ENCODE data around the gene ROPN1L. TPM values are rescaled to one million over a fixed set of nuclear protein-coding genes. Genes with fewer than 3 reads are reported as not detected.

The ROPN1L gene
- total RNA-seq, 4 donors from 2014 or later: 6.3 TPM; not detected in 3

DNA sequence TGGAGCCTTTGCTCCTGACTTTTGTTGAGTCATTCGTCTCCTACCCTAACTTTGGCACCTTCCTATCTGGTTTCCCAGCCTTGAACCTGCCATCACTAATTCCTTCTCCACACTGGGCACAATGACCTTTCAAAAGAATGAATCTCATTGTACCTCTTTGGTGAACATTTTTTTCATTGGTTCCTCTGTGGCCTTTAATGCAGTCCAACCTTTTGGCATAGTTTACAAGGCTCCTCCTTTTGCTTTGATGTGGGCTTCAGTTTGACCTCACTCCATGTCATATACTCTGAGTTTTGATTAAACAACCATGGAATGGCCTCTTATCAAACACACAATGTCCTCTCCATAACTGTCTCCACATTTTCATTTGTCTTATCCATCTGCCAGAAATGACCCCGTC, 14.5 kb upstream of the ROPN1L start:
- no peaks in the 10 kb centered on the region for H3K4me1 ChIP-seq
- H3K36me3 ChIP-seq: no peaks in the 10 kb centered on the region
- no peak overlapping the region for H3K27ac ChIP-seq
- H3K9me3 ChIP-seq: no peaks in the 10 kb centered on the region
- TF ChIP-seq CTCF (IDR thresholded peaks at IDR 0.05) (no peak), POLR2A (IDR thresholded peaks at IDR 0.05) (no peak)
- no peaks in the 10 kb centered on the region for H3K27me3 ChIP-seq
- no peak for DNase-seq
- no peak overlapping the region for H3K4me3 ChIP-seq
- intact Hi-C loops (cut with DNase I; ENCODE audit: low total_unique reads): no loop called here

DNA sequence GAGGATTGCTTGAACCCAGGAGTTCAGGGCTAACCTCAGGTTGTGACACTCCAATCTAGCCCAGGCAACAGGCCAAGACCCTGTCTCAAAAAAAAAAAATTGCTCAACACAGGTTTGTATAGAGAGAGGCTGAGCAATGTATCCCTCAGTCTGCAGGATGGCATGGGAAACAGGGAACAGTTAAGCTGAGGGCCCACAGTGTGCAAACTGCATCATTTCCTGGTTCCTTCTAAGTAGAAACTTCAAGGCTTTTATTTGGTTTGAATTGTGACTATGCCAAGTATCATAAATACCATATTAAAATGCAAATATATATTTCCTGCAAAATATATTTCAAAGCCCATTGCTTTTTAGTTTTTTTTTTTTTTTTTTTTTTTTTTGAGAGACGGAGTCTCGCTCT, 13.7 kb upstream of the ROPN1L start:
- DNase-seq: no peak
- TF ChIP-seq POLR2A (IDR thresholded peaks at IDR 0.05): no peak
- TF ChIP-seq CTCF (IDR thresholded peaks at IDR 0.05): no peak
- no peaks in the 10 kb centered on the region for H3K9me3 ChIP-seq
- H3K27me3 ChIP-seq: no peaks in the 10 kb centered on the region
- H3K27ac ChIP-seq: no peak overlapping the region
- intact Hi-C loops (cut with DNase I; ENCODE audit: low total_unique reads): no loop called here
- H3K4me3 ChIP-seq: no peak overlapping the region
- no peaks in the 10 kb centered on the region for H3K4me1 ChIP-seq
- H3K36me3 ChIP-seq: no peaks in the 10 kb centered on the region

DNA sequence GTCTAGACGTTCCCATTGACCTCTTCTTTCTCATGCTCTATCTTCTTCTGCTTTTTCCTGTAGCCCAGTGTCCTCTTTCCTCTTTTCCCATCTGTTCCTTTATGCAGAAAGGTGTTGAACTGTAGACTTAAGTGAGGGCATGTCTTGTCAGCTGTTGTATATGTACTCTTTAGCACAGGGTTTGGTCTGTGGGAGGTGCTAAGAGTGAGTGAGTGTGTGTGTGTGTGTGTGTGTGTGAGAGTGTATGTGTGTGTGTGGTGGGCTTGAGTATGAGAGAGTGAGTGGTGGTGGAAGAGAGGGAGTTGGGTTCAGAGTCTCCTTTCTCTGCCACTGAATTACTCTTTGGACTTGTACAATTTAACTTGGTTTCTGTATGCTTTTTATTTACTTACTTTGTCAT, 10.3 kb upstream of the ROPN1L start:
- H3K27ac ChIP-seq: no peak overlapping the region
- no peaks in the 10 kb centered on the region for H3K4me1 ChIP-seq
- intact Hi-C loops (cut with DNase I; ENCODE audit: low total_unique reads): no loop called here
- TF ChIP-seq POLR2A (IDR thresholded peaks at IDR 0.05) (no peak), CTCF (IDR thresholded peaks at IDR 0.05) (no peak)
- DNase-seq: no peak
- H3K36me3 ChIP-seq: no peaks in the 10 kb centered on the region
- H3K27me3 ChIP-seq: no peaks in the 10 kb centered on the region
- H3K9me3 ChIP-seq: no peaks in the 10 kb centered on the region
- H3K4me3 ChIP-seq: no peak overlapping the region

- Histone ChIP-seq H3K27me3 (no peaks in the 10 kb centered on the region), H3K27ac (no peak overlapping the region), H3K4me3 (no peak overlapping the region), H3K36me3 (no peaks in the 10 kb centered on the region), H3K4me1 (no peaks in the 10 kb centered on the region), H3K9me3 (no peaks in the 10 kb centered on the region)
- intact Hi-C loops (cut with DNase I; ENCODE audit: low total_unique reads): no loop called here
- no peak for DNase-seq
- TF ChIP-seq POLR2A (IDR thresholded peaks at IDR 0.05): no peak
These were observed 9.3 kb upstream of the ROPN1L start for GRCh38 chr5:10432059-10433008.

DNA sequence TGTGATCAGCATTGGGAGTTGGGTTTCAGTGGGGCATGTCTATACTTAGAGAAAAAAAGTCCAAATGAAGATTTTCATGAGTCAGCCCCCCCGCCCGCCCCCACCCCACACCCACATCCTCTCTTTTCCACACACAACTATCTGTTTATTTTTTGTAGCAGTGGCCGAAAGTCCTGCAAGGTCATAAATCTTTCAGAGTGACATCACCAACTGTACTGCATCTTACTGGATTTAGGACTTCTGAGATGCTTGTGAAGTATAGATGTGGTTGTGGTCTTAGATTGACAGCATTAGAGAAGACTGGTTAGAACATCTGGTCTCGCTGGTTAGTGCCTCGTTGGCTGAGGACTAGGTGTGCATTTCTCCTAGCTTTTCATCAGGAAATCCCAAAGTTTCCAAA, 7.3 kb upstream of the ROPN1L start:
- no peak for TF ChIP-seq CTCF (IDR thresholded peaks at IDR 0.05)
- TF ChIP-seq POLR2A (IDR thresholded peaks at IDR 0.05): no peak
- Histone ChIP-seq H3K36me3 (no peaks in the 10 kb centered on the region), H3K4me1 (no peaks in the 10 kb centered on the region), H3K4me3 (no peak overlapping the region), H3K27ac (no peak overlapping the region), H3K27me3 (no peaks in the 10 kb centered on the region), H3K9me3 (no peaks in the 10 kb centered on the region)
- intact Hi-C loops (cut with DNase I; ENCODE audit: low total_unique reads): no loop called here
- no peak for DNase-seq
